ENCODE data around the gene MACROD2.

Gene MACROD2

GRCh38 chr20:14553774-14554534 lies 558.6 kb downstream of the MACROD2 start:
- no peak for DNase-seq

GRCh38 chr20:14555676-14556075 lies 560.4 kb downstream of the MACROD2 start:
- no peak for DNase-seq

GRCh38 chr20:14556206-14556605 lies 560.9 kb downstream of the MACROD2 start:
- DNase-seq, result no peak

GRCh38 chr20:14559612-14560011 lies 564.3 kb downstream of the MACROD2 start:
- no peak for DNase-seq

GRCh38 chr20:14561741-14562221 lies 566.5 kb downstream of the MACROD2 start:
- DNase-seq, result peak; percentile 5

- no peak for DNase-seq
Measured at GRCh38 chr20:14562981-14563380, 567.7 kb downstream of the MACROD2 start.

GRCh38 chr20:14566505-14566904 lies 571.2 kb downstream of the MACROD2 start:
- no peak for DNase-seq

- DNase-seq, result no peak
Measured at GRCh38 chr20:14568225-14568624, 572.9 kb downstream of the MACROD2 start.

GRCh38 chr20:14568701-14569100 lies 573.4 kb downstream of the MACROD2 start:
- DNase-seq, result no peak

GRCh38 chr20:14569641-14570040 lies 574.3 kb downstream of the MACROD2 start:
- no peak for DNase-seq

- no peak for DNase-seq
Measured at GRCh38 chr20:14570811-14571210, 575.5 kb downstream of the MACROD2 start.

- DNase-seq, result no peak
Measured at GRCh38 chr20:14573676-14574075, 578.4 kb downstream of the MACROD2 start.

- peak; percentile 77 for DNase-seq
Measured at GRCh38 chr20:14576196-14576877, 581.0 kb downstream of the MACROD2 start.

GRCh38 chr20:14580418-14581074 lies 585.2 kb downstream of the MACROD2 start:
- peak; percentile 86 for DNase-seq

GRCh38 chr20:14581731-14582130 lies 586.4 kb downstream of the MACROD2 start:
- DNase-seq, result no peak

GRCh38 chr20:14582855-14583254 lies 587.5 kb downstream of the MACROD2 start:
- DNase-seq, result peak; percentile 82

GRCh38 chr20:14583413-14583812 lies 588.1 kb downstream of the MACROD2 start:
- peak; percentile 96 for DNase-seq

- DNase-seq, result no peak
Measured at GRCh38 chr20:14589383-14589782, 594.1 kb downstream of the MACROD2 start.

GRCh38 chr20:14595051-14595450 lies 599.7 kb downstream of the MACROD2 start:
- DNase-seq, result no peak

GRCh38 chr20:14597206-14597715 lies 601.9 kb downstream of the MACROD2 start:
- no peak for DNase-seq

GRCh38 chr20:14599613-14600012 lies 604.3 kb downstream of the MACROD2 start:
- DNase-seq, result no peak

- DNase-seq, result no peak
Measured at GRCh38 chr20:14600527-14600926, 605.2 kb downstream of the MACROD2 start.

- DNase-seq, result peak; percentile 9
Measured at GRCh38 chr20:14604143-14604542, 608.8 kb downstream of the MACROD2 start.

All from DMS53 (cell line).